Testis (tissue), 2 donors: ENCODE results near the gene TRAK1.

Experiments
- POLR2A ChIP-seq: fragments of 450-650 bp; IDR thresholded peaks from one replicate; pipeline ENCODE4 v1.6.1; 2017; ENCODE audit warnings: antibody characterized with exemption, mild to moderate bottlenecking, moderate library complexity
- TF ChIP-seq, protein P1 (sequence below), 3 experiments: fragments of 450-650 bp in 2 of 3; fragments of 200-600 bp in 1 of 3; sonication (generic) in 1 of 3; IDR thresholded peaks; one replicate each; pipeline ENCODE4 v1.5.1; 2016 to 2019; ENCODE audit warnings: antibody characterized with exemption in 3 of 3, mild to moderate bottlenecking in 2 of 3, moderate library complexity in 1 of 3

GRCh38 chr3:42081838-42082473 is 9.2 kb upstream of the TRAK1 start:
- TF ChIP-seq, protein P1, sequence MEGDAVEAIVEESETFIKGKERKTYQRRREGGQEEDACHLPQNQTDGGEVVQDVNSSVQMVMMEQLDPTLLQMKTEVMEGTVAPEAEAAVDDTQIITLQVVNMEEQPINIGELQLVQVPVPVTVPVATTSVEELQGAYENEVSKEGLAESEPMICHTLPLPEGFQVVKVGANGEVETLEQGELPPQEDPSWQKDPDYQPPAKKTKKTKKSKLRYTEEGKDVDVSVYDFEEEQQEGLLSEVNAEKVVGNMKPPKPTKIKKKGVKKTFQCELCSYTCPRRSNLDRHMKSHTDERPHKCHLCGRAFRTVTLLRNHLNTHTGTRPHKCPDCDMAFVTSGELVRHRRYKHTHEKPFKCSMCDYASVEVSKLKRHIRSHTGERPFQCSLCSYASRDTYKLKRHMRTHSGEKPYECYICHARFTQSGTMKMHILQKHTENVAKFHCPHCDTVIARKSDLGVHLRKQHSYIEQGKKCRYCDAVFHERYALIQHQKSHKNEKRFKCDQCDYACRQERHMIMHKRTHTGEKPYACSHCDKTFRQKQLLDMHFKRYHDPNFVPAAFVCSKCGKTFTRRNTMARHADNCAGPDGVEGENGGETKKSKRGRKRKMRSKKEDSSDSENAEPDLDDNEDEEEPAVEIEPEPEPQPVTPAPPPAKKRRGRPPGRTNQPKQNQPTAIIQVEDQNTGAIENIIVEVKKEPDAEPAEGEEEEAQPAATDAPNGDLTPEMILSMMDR (IDR thresholded peaks at IDR 0.05) = no peak
- TF ChIP-seq POLR2A = no peak
